Adrenal gland (tissue), 12 donors: ENCODE data around the gene BNC2. TPM values are rescaled to one million over a fixed set of nuclear protein-coding genes. Genes with fewer than 3 reads are reported as not detected.

Source experiments
- DNase-seq, 7 donors: peaks; one replicate each; pipeline ENCODE4 v3.0.0-alpha.2; 2019 to 2020
- H3K27ac ChIP-seq, 5 donors: fragments of 200-600 bp; sonication (generic) in 4 of 5; 1 replicate in 3 of 5; 2 replicates in 2 of 5; pipeline versions ENCODE4 v1.5.1 to v1.8.0; 2016 to 2020; ENCODE audit warnings: mild to moderate bottlenecking in 1 of 5
- H3K27me3 ChIP-seq: fragments of 200-600 bp; 2 replicates; pipeline ENCODE4 v1.8.0; 2021
- H3K36me3 ChIP-seq, 2 donors: fragments of 200-600 bp; replicated peaks in 1 of 2; 1 replicate in 1 of 2; 2 replicates in 1 of 2; pipeline versions ENCODE4 v1.5.1 to v1.8.0; 2018 to 2022
- H3K4me1 ChIP-seq, 2 donors: fragments of 200-600 bp; replicated peaks in 1 of 2; 1 replicate in 1 of 2; 2 replicates in 1 of 2; pipeline versions ENCODE4 v1.5.1 to v1.8.0; 2018 to 2021
- H3K4me3 ChIP-seq, 4 donors: fragments of 200-600 bp; sonication (generic) in 3 of 4; one replicate each; pipeline ENCODE4 v1.5.1; 2016 to 2018
- H3K9me3 ChIP-seq, 3 donors: fragments of 200-600 bp; sonication (generic) in 1 of 3; replicated peaks in 1 of 3; 1 replicate in 2 of 3; 2 replicates in 1 of 3; pipeline versions ENCODE4 v1.5.1 to v1.8.0; 2016 to 2021
- CTCF ChIP-seq, 6 experiments: fragments of 450-650 bp in 4 of 6; fragments of 200-600 bp in 2 of 6; sonication (generic) in 1 of 6; IDR thresholded peaks; 1 replicate in 5 of 6; 2 replicates in 1 of 6; pipeline versions ENCODE4 v1.5.1 to v1.8.0; 2016 to 2021; ENCODE audit warnings: antibody characterized with exemption in 6 of 6, mild to moderate bottlenecking in 2 of 6, moderate library complexity in 1 of 6
- POLR2A ChIP-seq, 2 donors: fragments of 450-650 bp; IDR thresholded peaks; one replicate each; pipeline ENCODE4 v1.6.1; 2017; ENCODE audit warnings: antibody characterized with exemption in 2 of 2, mild to moderate bottlenecking in 2 of 2, moderate library complexity in 1 of 2
- WGBS, 4 donors: extraction: QIAGEN DNeasy Blood & Tissue Kit in 2 of 4; methylation state at CpG; one replicate each; pipeline versions ENCODE4 v1.1.5 to v1.1.7; 2013 to 2017; 5-methylcytosine and 5-hydroxymethylcytosine counted together
- intact Hi-C, 2 donors: fragments of 100-400 bp; cut with DNase I; formaldehyde crosslinking; loops; one replicate each; pipeline versions ENCODE4 v1.14.1 to v1.15.0; 2022 to 2023
- polyA plus RNA-seq, 3 donors: library from polyadenylated mRNA; stranded (reverse); fragments of 200-250 nt in 2 of 3; fragments of 350-450 nt in 1 of 3; fragmentation: Illumina TruSeq in 1 of 3; extraction: RNeasy Lipid Tissue Mini Kit (QIAGEN cat#74804) in 1 of 3; gene quantifications; one replicate each; pipeline ENCODE4 v1.2.3, GENCODE V29; 2013 to 2014
- total RNA-seq, 9 donors: library from RNA; depleted of rRNA in 4 of 9; stranded (reverse); fragments of >200 nt in 4 of 9; fragments of 120-200 nt in 1 of 9; fragmentation: NEBNext Ultra II Directional in 1 of 9; extraction: Animal tissue kit (Norgen Biotek cat#: 25700) in 1 of 9; gene quantifications; one replicate each; pipeline versions ENCODE4 v1.1.0 to v1.2.4, GENCODE V29; 2013 to 2023
- donor health status: healthy with polysubstance abuse.
- donor health status: Bipolar disorder and iron deficiency.
- donor health status: DM: yes; HTN: yes; CAD: no.
- donor health status: DM: no; HTN: no; CAD: no.
- donor health status: DM: no; HTN: no; CAD: no.
- donor health status: DM: yes; HTN: yes; CAD: no.

BNC2 gene
- total and polyA plus RNA-seq, 12 donors: 1.1 to 11.1 (median 5.0) TPM

- no peak overlapping the region for H3K4me3 ChIP-seq
- H3K36me3 ChIP-seq: no peaks in the 10 kb centered on the region
- no peak for DNase-seq
- H3K4me1 ChIP-seq: no peaks in the 10 kb centered on the region
- no peak overlapping the region for H3K27ac ChIP-seq
- WGBS, 4 donors: 67 to 83% (median 74%) methylated on average over 3 of the region's 3 CpGs
- intact Hi-C loops: no loop called here
- TF ChIP-seq CTCF (IDR thresholded peaks at IDR 0.05) (no peak), POLR2A (IDR thresholded peaks at IDR 0.05) (no peak)
- no peaks in the 10 kb centered on the region for H3K9me3 ChIP-seq
- no peaks in the 10 kb centered on the region for H3K27me3 ChIP-seq
These were observed 22.3 kb downstream of the BNC2 start for GRCh38 chr9:16848179-16848578.

- H3K4me3 ChIP-seq: no peak overlapping the region
- H3K4me1 ChIP-seq: no peaks in the 10 kb centered on the region
- DNase-seq: no peak
- H3K27me3 ChIP-seq: no peaks in the 10 kb centered on the region
- no peak overlapping the region for H3K27ac ChIP-seq
- H3K9me3 ChIP-seq: no peaks in the 10 kb centered on the region
- H3K36me3 ChIP-seq: no peaks in the 10 kb centered on the region
- TF ChIP-seq CTCF (IDR thresholded peaks at IDR 0.05) (no peak), POLR2A (IDR thresholded peaks at IDR 0.05) (no peak)
- WGBS, 4 donors: 59 to 61% (median 60%) methylated on average over 3 of the region's 3 CpGs
- intact Hi-C loops: no loop called here
These were observed 23.5 kb downstream of the BNC2 start for GRCh38 chr9:16846986-16847385.

- Histone ChIP-seq H3K4me3 (no peak overlapping the region), H3K27me3 (no peaks in the 10 kb centered on the region), H3K4me1 (no peaks in the 10 kb centered on the region), H3K36me3 (no peaks in the 10 kb centered on the region), H3K27ac (no peak overlapping the region), H3K9me3 (no peaks in the 10 kb centered on the region)
- TF ChIP-seq POLR2A (IDR thresholded peaks at IDR 0.05) (no peak), CTCF (IDR thresholded peaks at IDR 0.05) (no peak)
- WGBS, 4 donors: 89 to 91% (median 89%) methylated on average over 6 of the region's 6 CpGs
- no peak for DNase-seq
- intact Hi-C loops: no loop called here
These were observed 24.1 kb downstream of the BNC2 start for GRCh38 chr9:16846367-16846766.

- Histone ChIP-seq H3K4me1 (no peaks in the 10 kb centered on the region), H3K9me3 (no peaks in the 10 kb centered on the region), H3K36me3 (no peaks in the 10 kb centered on the region), H3K27me3 (no peaks in the 10 kb centered on the region), H3K4me3 (no peak overlapping the region), H3K27ac (no peak overlapping the region)
- no peak for TF ChIP-seq CTCF (IDR thresholded peaks at IDR 0.05)
- no peak for TF ChIP-seq POLR2A (IDR thresholded peaks at IDR 0.05)
- intact Hi-C loops: no loop called here
- 78 to 84% (median 81%) methylated on average over 5 of the region's 5 CpGs for WGBS, 4 donors
- DNase-seq: no peak
These were observed 35.7 kb downstream of the BNC2 start for GRCh38 chr9:16834817-16835216.
